ENCODE data around the gene GPR4. TPM values are rescaled to one million over a fixed set of nuclear protein-coding genes. Genes with fewer than 3 reads are reported as not detected.

Gene GPR4
- total and polyA plus RNA-seq, 10 donors: 0.33 to 5.6 (median 3.7) TPM

- Histone ChIP-seq H3K36me3 (peaks cover 0 to 98% (median 71%) of the 10 kb centered on the region in 6 donors), H3K27ac (peak overlapping the region in 4 of 8 donors; percentile 30 to 56 (median 36)), H3K27me3 (replicated peaks in 1 of 7) (no peaks in the 10 kb centered on the region), H3K4me3 (no peak overlapping the region), H3K4me1 (peaks cover 0 to 24% (median 5%) of the 10 kb centered on the region in 6 donors), H3K9me3 (peaks cover 0 to 3% (median 0%) of the 10 kb centered on the region in 8 donors)
- intact Hi-C loops (cut with DNase I; ENCODE audit: low total_unique reads): no loop called here
- no peak for DNase-seq
- no peak for TF ChIP-seq POLR2AphosphoS5 (IDR thresholded peaks at IDR 0.05)
- TF ChIP-seq POLR2A (IDR thresholded peaks at IDR 0.05): no peak
- no peak for TF ChIP-seq CTCF (IDR thresholded peaks at IDR 0.05 in 8 of 11, conservative IDR thresholded peaks at IDR 0.05 in 3 of 11)
- WGBS, 5 donors: 57 to 76% (median 72%) methylated on average over 9 to 10 of the region's 10 CpGs
Observed at GRCh38 chr19:45613926-45614725, 12.1 kb upstream of the GPR4 start.

GRCh38 chr19:45608948-45609347 is 6.9 kb upstream of the GPR4 start:
- H3K27ac ChIP-seq: no peak overlapping the region
- H3K9me3 ChIP-seq: peaks cover 0 to 9% (median 0%) of the 10 kb centered on the region in 8 donors
- WGBS, 5 donors: 95 to 99% (median 96%) methylated on average over 6 of the region's 6 CpGs
- no peak for DNase-seq
- TF ChIP-seq POLR2AphosphoS5 (IDR thresholded peaks at IDR 0.05): no peak
- TF ChIP-seq POLR2A (IDR thresholded peaks at IDR 0.05): no peak
- no peak for TF ChIP-seq CTCF (IDR thresholded peaks at IDR 0.05 in 8 of 11, conservative IDR thresholded peaks at IDR 0.05 in 3 of 11)
- H3K4me1 ChIP-seq: peaks cover 6 to 17% (median 12%) of the 10 kb centered on the region in 6 donors
- intact Hi-C loops (cut with DNase I; ENCODE audit: low total_unique reads): loop anchor here (5.0 kb wide), 1 partner anchor 33 kb away; no protein-coding TSS in a partner anchor
- peaks cover 0 to 5% (median 0%) of the 10 kb centered on the region in 7 donors for H3K27me3 ChIP-seq (replicated peaks in 1 of 7)
- no peak overlapping the region for H3K4me3 ChIP-seq
- H3K36me3 ChIP-seq: peaks cover 0 to 56% (median 45%) of the 10 kb centered on the region in 6 donors

- peak overlapping the region in 4 of 8 donors; percentile 4 to 54 (median 8) for H3K4me3 ChIP-seq
Observed at GRCh38 chr19:45607071-45608029, 5.3 kb upstream of the GPR4 start.

More at GRCh38 chr19:45607071-45608029, 5.3 kb upstream of the GPR4 start:
- peak; percentile 84 for DNase-seq
- intact Hi-C loops (cut with DNase I; ENCODE audit: low total_unique reads): loop anchor here (5.0 kb wide), 1 partner anchor 35 kb away; no protein-coding TSS in a partner anchor
- Histone ChIP-seq H3K9me3 (peaks cover 0 to 9% (median 0%) of the 10 kb centered on the region in 8 donors), H3K4me1 (peaks cover 6 to 18% (median 13%) of the 10 kb centered on the region in 6 donors), H3K27me3 (replicated peaks in 1 of 7) (peaks cover 0 to 21% (median 8%) of the 10 kb centered on the region in 7 donors), H3K27ac (peak overlapping the region in 5 of 8 donors; percentile 18 to 65 (median 46)), H3K36me3 (peaks cover 0 to 40% (median 29%) of the 10 kb centered on the region in 6 donors)
- 16 to 20% (median 20%) methylated on average over 26 to 28 of the region's 28 CpGs for WGBS, 5 donors
- no peak for TF ChIP-seq POLR2A (IDR thresholded peaks at IDR 0.05)
- TF ChIP-seq CTCF (IDR thresholded peaks at IDR 0.05 in 8 of 11, conservative IDR thresholded peaks at IDR 0.05 in 3 of 11): peak; percentile 60 to 90 (median 84)
- peak; percentile 57 to 68 (median 65) for TF ChIP-seq POLR2AphosphoS5 (IDR thresholded peaks at IDR 0.05)
